ENCODE results near the gene C1QL1. TPM values are rescaled to one million over a fixed set of nuclear protein-coding genes. Genes with fewer than 3 reads are reported as not detected.

Gene C1QL1
- total RNA-seq, 1 donor from 2014 or later = not detected

DNA sequence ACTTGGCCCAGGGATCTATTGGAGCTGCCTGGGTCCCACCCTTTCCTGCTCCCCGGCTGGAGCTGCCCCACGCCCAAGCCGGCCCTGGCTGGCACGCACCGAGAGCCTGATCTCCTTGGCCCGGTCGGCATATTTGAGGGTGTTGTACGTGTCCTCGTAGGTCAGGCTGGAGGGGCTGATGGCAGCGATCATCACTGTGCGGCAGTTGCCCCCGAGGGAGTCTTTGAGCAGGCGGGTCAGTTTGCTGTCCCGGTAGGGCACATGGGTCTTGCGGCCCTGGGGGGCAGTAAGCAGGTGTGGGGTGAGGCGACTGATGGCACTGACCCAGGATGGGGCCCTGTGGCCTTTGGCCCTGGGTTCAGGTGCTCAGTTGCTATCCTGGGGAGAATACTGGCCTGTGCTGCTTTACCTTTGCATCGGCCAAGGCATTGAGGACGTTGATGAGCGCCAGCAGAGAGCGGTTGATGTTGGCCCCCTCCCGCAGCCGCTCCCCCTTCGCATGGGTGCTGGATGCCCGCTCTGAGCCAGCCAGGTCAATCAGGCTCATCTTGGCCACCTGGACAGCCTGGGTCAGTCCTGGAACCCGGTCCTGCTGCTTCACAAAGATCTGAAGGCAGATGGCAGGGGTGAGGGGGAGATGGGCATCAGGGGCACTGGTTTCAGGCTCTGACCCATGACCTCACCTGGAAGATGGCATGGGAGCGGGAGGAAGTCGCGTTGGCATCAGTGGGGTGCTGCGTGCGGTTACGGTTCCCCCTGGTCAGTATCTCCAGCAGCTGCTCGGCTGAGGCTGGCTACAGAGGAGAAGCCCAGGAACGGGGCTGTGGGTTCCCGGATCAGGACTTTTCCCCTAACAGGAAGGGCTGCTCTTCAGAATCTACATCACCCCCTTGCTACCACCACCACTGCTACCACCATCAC is 34.0 kb downstream of the C1QL1 start:
- TF ChIP-seq, protein P1, sequence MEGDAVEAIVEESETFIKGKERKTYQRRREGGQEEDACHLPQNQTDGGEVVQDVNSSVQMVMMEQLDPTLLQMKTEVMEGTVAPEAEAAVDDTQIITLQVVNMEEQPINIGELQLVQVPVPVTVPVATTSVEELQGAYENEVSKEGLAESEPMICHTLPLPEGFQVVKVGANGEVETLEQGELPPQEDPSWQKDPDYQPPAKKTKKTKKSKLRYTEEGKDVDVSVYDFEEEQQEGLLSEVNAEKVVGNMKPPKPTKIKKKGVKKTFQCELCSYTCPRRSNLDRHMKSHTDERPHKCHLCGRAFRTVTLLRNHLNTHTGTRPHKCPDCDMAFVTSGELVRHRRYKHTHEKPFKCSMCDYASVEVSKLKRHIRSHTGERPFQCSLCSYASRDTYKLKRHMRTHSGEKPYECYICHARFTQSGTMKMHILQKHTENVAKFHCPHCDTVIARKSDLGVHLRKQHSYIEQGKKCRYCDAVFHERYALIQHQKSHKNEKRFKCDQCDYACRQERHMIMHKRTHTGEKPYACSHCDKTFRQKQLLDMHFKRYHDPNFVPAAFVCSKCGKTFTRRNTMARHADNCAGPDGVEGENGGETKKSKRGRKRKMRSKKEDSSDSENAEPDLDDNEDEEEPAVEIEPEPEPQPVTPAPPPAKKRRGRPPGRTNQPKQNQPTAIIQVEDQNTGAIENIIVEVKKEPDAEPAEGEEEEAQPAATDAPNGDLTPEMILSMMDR (IDR thresholded peaks at IDR 0.05) = no peak
- Histone ChIP-seq H3K4me3 (no peak overlapping the region), H3K27me3 (no peaks in the 10 kb centered on the region), H3K27ac (no peak overlapping the region), H3K9me3 (no peaks in the 10 kb centered on the region), H3K4me1 (no peaks in the 10 kb centered on the region), H3K36me3 (no peaks in the 10 kb centered on the region)
- no peak for DNase-seq (ENCODE audit: low spot score in 2 of 2)
- intact Hi-C loops (cut with DNase I) = no loop called here

DNA sequence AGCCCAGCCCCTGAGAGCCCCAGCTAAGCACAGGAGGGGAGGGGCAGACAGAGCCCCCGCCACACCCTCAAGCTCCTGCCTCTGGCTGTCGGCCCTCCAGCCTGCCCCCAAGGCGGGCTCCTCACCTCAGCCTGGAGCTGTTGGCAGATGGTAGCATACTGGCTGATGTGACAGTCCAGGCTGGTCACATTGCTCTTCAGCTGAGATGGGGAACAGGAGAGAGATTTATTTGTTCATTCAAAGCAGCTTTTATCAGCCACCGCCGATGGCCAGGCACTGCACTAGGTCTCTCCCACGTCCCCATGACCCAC is 35.4 kb downstream of the C1QL1 start:
- intact Hi-C loops (cut with DNase I) = no loop called here
- Histone ChIP-seq H3K9me3 (no peaks in the 10 kb centered on the region), H3K4me1 (no peaks in the 10 kb centered on the region), H3K27ac (no peak overlapping the region), H3K27me3 (no peaks in the 10 kb centered on the region), H3K36me3 (no peaks in the 10 kb centered on the region), H3K4me3 (no peak overlapping the region)
- TF ChIP-seq, protein P1 (IDR thresholded peaks at IDR 0.05) = no peak
- DNase-seq (ENCODE audit: low spot score in 2 of 2) = no peak

DNA sequence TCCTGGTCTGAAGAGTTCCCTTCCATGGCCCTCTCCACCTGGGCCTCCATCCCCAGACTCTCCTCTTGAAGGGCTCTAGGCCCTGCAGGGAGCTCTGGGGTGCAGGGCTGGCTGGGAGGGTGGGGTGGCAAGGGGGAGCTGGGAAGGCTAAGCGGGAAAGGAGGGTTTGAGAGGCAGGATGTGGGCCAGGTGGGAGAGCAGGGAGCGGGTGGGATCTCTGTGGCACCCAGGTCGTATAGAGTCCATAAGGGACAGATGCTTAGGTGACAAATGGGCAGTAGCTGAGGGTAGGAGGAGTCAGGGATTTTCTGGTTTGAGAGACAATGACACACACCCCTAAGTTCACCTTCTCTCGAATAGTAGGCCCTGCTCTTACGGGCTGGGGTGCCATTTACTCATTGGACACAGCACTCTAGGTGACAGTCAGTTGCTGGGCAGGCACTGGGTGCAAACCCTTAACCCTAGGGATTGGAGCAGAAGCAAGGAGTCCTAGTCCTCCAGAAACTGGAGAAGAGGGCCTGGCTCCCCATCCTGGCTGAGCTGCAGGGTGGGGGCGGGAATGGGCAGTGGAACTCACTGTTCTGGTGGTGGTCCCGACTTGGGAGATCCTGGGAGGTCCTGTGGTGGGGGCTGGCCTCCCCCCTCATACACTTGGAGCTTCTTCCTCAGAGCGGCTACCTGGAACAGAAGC is 35.9 kb downstream of the C1QL1 start:
- no peak for DNase-seq (ENCODE audit: low spot score in 2 of 2)

DNA sequence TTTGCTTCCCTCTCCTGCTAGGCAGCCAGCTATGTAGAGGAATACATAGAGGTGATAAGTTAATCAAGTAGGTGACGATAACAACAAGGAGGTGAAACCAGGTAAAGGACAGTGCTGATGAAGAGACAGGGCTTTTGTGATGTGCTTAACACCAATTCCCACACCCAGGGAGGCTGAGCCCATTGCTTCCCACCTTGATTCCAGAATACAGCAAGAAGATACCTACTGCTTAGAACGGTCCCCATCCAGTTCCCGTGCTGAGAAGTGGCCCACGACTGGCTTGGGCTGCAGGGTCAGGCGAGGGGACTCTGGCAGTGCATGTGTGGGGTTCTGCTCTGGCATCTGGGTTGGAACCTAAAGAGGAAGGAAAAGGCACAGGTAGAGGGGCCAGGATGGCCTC is 36.7 kb downstream of the C1QL1 start:
- Histone ChIP-seq H3K27ac (no peak overlapping the region), H3K4me3 (no peak overlapping the region), H3K9me3 (no peaks in the 10 kb centered on the region), H3K4me1 (no peaks in the 10 kb centered on the region), H3K36me3 (no peaks in the 10 kb centered on the region), H3K27me3 (no peaks in the 10 kb centered on the region)
- no peak for DNase-seq (ENCODE audit: low spot score in 2 of 2)
- TF ChIP-seq, protein P1 (IDR thresholded peaks at IDR 0.05) = no peak
- intact Hi-C loops (cut with DNase I) = no loop called here

More for the DNA sequence above, 35.9 kb downstream of the C1QL1 start:
- Histone ChIP-seq H3K27me3 (no peaks in the 10 kb centered on the region), H3K4me3 (no peak overlapping the region), H3K9me3 (no peaks in the 10 kb centered on the region), H3K36me3 (no peaks in the 10 kb centered on the region), H3K4me1 (no peaks in the 10 kb centered on the region), H3K27ac (no peak overlapping the region)
- intact Hi-C loops (cut with DNase I) = no loop called here
- TF ChIP-seq, protein P1 (IDR thresholded peaks at IDR 0.05) = no peak

DNA sequence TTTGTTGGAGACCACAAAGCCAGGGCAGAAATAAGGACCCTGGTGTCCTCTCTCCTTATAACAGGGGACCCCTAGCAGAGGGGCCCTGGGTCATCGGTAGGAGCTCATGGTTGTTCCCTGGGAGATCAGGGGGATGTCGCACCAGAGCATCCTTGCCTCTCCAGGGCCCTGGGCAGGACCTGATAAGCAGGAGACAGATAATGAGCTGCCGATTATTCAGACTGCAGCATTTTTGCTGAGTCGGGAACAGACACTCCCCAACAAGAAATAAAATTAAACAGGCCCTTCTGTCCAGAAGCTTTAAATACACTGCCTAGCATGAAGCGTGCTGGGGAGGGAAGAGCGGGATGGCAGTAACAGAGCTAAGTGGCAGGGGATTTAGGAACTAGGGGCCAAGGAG is 37.4 kb downstream of the C1QL1 start:
- Histone ChIP-seq H3K27ac (no peak overlapping the region), H3K27me3 (no peaks in the 10 kb centered on the region), H3K9me3 (no peaks in the 10 kb centered on the region), H3K4me3 (no peak overlapping the region), H3K4me1 (no peaks in the 10 kb centered on the region), H3K36me3 (no peaks in the 10 kb centered on the region)
- intact Hi-C loops (cut with DNase I) = no loop called here
- DNase-seq (ENCODE audit: low spot score in 2 of 2) = no peak
- TF ChIP-seq, protein P1 (IDR thresholded peaks at IDR 0.05) = no peak
